Hepatocyte (in vitro differentiated cells): Measurements from ENCODE around the gene VPS41.

Experiments used
- CTCF ChIP-seq: fragments of 200-600 bp; sonication (generic); IDR thresholded peaks from 2 replicates; pipeline ENCODE4 v1.5.1; 2016; ENCODE audit warnings: antibody characterized with exemption, mild to moderate bottlenecking; ENCODE audit not compliant: poor library complexity
- EZH2 ChIP-seq: fragments of 200-600 bp; sonication (generic); IDR thresholded peaks from 2 replicates; pipeline ENCODE4 v1.6.1; 2016; ENCODE audit warnings: antibody characterized with exemption, mild to moderate bottlenecking, borderline replicate concordance
- EZH2phosphoT487 ChIP-seq: fragments of 200-600 bp; sonication (generic); IDR thresholded peaks from one replicate; pipeline ENCODE4 v1.6.1; 2018; ENCODE audit warnings: antibody characterized with exemption, mild to moderate bottlenecking, low read depth, moderate library complexity; ENCODE audit not compliant: unreplicated experiment, severe bottlenecking

GRCh38 chr7:38756521-38756920, 152.5 kb downstream of the VPS41 start:
- no peak for TF ChIP-seq CTCF
- no peak for TF ChIP-seq EZH2phosphoT487
- TF ChIP-seq EZH2: no peak
